GM13977 (cell line): ENCODE results near the gene PLEKHH2.

Experiments
- DNase-seq: peaks from one replicate; pipeline ENCODE4 v3.0.0; 2012; ENCODE audit warnings: low spot score
- in situ Hi-C: fragments of 300-500 bp; cut with MboI; formaldehyde crosslinking; loops from one replicate; pipeline ENCODE4 v1.12.0; 2022; ENCODE audit warnings: low sequenced_read_pairs, low pct_unique_long_range_greater_than_20kb, mixed read lengths, inconsistent platforms; ENCODE audit not compliant: unreplicated experiment
- TF ChIP-seq, protein P1 (sequence below): IDR thresholded peaks from 2 replicates; pipeline ENCODE4 v1.5.1; 2012; ENCODE audit warnings: mild to moderate bottlenecking, control low read depth; ENCODE audit not compliant: insufficient read depth; ENCODE audit errors: extremely low read depth, missing control alignments

Gene PLEKHH2

DNA sequence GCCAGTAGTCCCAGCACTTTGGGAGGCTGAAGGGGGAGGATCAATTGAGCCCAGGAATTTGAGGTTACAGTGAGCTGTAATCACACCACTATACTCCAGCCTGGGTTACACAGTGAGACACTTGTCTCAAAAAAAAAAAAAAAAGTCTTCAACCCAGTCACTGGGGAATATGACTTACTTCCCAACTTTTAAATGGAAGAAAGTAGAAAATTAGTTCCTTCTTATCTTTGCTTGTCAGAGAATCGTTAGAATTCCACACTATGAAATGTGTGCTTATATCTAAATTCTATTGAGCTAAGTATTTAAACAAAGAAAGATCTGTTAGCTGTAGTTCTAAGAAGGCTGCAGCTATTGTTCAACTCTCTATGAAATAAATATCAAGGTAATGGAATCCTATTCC lies 159.1 kb downstream of the PLEKHH2 start:
- TF ChIP-seq, protein P1, sequence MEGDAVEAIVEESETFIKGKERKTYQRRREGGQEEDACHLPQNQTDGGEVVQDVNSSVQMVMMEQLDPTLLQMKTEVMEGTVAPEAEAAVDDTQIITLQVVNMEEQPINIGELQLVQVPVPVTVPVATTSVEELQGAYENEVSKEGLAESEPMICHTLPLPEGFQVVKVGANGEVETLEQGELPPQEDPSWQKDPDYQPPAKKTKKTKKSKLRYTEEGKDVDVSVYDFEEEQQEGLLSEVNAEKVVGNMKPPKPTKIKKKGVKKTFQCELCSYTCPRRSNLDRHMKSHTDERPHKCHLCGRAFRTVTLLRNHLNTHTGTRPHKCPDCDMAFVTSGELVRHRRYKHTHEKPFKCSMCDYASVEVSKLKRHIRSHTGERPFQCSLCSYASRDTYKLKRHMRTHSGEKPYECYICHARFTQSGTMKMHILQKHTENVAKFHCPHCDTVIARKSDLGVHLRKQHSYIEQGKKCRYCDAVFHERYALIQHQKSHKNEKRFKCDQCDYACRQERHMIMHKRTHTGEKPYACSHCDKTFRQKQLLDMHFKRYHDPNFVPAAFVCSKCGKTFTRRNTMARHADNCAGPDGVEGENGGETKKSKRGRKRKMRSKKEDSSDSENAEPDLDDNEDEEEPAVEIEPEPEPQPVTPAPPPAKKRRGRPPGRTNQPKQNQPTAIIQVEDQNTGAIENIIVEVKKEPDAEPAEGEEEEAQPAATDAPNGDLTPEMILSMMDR, result no peak
- DNase-seq, result no peak
- in situ Hi-C loops, result no loop called here

DNA sequence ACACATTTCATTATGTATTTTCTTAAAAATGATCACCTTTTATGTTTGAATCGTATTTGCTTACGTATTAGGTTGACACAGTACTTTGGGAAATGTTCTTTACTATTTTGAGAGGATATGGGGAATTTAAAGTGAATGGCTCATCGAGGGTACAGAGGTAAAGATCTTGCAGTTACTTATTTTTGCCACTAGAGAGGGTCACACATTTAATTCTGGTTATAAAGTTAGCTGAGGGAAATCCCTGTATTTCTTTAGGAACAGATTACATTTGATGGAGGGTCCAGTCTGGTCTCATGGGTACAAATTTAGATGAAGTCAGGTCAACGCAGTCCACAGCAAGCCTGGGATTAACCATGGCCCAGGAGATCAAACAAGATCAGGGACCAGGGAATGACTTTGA lies 161.2 kb downstream of the PLEKHH2 start:
- in situ Hi-C loops, result no loop called here
- TF ChIP-seq, protein P1, result peak; percentile 3
- no peak for DNase-seq

GRCh38 chr2:43800894-43801293 lies 163.8 kb downstream of the PLEKHH2 start:
- TF ChIP-seq, protein P1, result no peak
- no peak for DNase-seq
- in situ Hi-C loops, result no loop called here

- TF ChIP-seq, protein P1, result no peak
- in situ Hi-C loops, result no loop called here
Measured at GRCh38 chr2:43802135-43802534, 165.1 kb downstream of the PLEKHH2 start.

GRCh38 chr2:43803113-43803512 lies 166.1 kb downstream of the PLEKHH2 start:
- TF ChIP-seq, protein P1, result no peak
- in situ Hi-C loops, result no loop called here
- DNase-seq, result no peak

More at GRCh38 chr2:43802135-43802534, 165.1 kb downstream of the PLEKHH2 start:
- no peak for DNase-seq

DNA sequence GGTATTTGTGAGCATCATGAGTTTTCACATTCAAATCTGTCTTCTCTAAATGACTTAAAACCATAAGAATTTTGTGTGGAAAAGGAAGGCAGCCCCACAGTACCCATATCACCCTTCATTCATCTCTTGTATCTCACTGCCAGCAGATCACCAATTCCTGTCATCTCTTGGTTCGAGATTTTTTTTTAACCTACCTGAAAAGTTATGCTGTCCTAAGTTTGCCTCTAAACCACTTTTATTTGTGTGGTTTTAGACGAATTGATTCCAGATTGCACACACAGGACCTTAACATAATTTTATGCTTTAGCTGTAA lies 169.6 kb downstream of the PLEKHH2 start:
- in situ Hi-C loops, result no loop called here
- no peak for DNase-seq
- TF ChIP-seq, protein P1, result no peak

DNA sequence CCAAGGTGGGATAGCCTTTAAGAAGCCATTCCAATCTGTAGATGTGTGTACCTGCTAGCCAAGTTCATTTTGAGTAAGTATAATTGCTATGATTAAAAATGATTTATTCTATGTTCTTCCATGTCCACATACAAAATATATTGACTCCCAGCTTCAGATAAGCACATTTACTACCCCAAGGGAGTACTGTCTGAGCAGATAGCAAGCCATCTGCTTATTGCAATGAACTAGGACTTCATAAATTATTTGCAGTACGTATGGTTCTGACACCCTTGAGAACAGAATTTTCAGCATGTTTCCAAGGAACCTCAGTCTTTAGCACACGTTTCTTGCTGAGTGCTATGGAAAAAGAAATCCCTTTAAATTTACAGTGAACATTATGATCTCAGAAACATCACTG lies 173.4 kb downstream of the PLEKHH2 start:
- in situ Hi-C loops, result no loop called here
- no peak for DNase-seq
- TF ChIP-seq, protein P1, result no peak
